Type B pancreatic cell (in vitro differentiated cells): Measurements from ENCODE around the gene UBE2C. TPM values are rescaled to one million over a fixed set of nuclear protein-coding genes. Genes with fewer than 3 reads are reported as not detected.

ENCODE experiments used
- DNase-seq: peaks from one replicate; pipeline ENCODE4 v3.0.0; 2021; ENCODE audit warnings: mixed read lengths; ENCODE audit not compliant: unreplicated experiment; ENCODE audit errors: extremely low spot score
- H3K27ac Mint-ChIP-seq: 2 replicates; pipeline ENCODE4 v1.8.0; 2021; ENCODE audit warnings: mild to moderate bottlenecking, mixed read lengths
- H3K27me3 Mint-ChIP-seq: 2 replicates; pipeline ENCODE4 v1.8.0; 2021; ENCODE audit warnings: mixed read lengths
- H3K36me3 Mint-ChIP-seq: 2 replicates; pipeline ENCODE4 v1.8.0; 2021; ENCODE audit warnings: mixed read lengths
- H3K4me1 Mint-ChIP-seq: one replicate; pipeline ENCODE4 v1.8.0; 2021; ENCODE audit warnings: mixed read lengths; ENCODE audit not compliant: unreplicated experiment
- H3K4me3 Mint-ChIP-seq: 2 replicates; pipeline ENCODE4 v1.8.0; 2021; ENCODE audit warnings: mild to moderate bottlenecking, mixed read lengths
- H3K9me3 Mint-ChIP-seq: 2 replicates; pipeline ENCODE4 v1.8.0; 2021; ENCODE audit warnings: mixed read lengths
- CTCF ChIP-seq: fragments of 200-600 bp; sonication (generic); conservative IDR thresholded peaks from 2 replicates; pipeline ENCODE4 v1.5.0; 2021; ENCODE audit warnings: antibody characterized with exemption, mild to moderate bottlenecking
- total RNA-seq: library from RNA; stranded (reverse); gene quantifications from 2 replicates; pipeline ENCODE4 v1.2.1, GENCODE V29; 2021; ENCODE audit warnings: low replicate concordance

The UBE2C gene
- total RNA-seq, 1 donor from 2014 or later = 136 TPM

- no peaks in the 10 kb centered on the region for H3K9me3 Mint-ChIP-seq
- H3K4me3 Mint-ChIP-seq = no peak overlapping the region
- no peak overlapping the region for H3K27ac Mint-ChIP-seq
- no peak for TF ChIP-seq CTCF
- peaks cover 24% of the 10 kb centered on the region for H3K27me3 Mint-ChIP-seq
- H3K36me3 Mint-ChIP-seq = no peaks in the 10 kb centered on the region
- no peak for DNase-seq
- H3K4me1 Mint-ChIP-seq = peaks cover 18% of the 10 kb centered on the region
Observed at GRCh38 chr20:45822857-45823256, 10.4 kb downstream of the UBE2C start.

DNA sequence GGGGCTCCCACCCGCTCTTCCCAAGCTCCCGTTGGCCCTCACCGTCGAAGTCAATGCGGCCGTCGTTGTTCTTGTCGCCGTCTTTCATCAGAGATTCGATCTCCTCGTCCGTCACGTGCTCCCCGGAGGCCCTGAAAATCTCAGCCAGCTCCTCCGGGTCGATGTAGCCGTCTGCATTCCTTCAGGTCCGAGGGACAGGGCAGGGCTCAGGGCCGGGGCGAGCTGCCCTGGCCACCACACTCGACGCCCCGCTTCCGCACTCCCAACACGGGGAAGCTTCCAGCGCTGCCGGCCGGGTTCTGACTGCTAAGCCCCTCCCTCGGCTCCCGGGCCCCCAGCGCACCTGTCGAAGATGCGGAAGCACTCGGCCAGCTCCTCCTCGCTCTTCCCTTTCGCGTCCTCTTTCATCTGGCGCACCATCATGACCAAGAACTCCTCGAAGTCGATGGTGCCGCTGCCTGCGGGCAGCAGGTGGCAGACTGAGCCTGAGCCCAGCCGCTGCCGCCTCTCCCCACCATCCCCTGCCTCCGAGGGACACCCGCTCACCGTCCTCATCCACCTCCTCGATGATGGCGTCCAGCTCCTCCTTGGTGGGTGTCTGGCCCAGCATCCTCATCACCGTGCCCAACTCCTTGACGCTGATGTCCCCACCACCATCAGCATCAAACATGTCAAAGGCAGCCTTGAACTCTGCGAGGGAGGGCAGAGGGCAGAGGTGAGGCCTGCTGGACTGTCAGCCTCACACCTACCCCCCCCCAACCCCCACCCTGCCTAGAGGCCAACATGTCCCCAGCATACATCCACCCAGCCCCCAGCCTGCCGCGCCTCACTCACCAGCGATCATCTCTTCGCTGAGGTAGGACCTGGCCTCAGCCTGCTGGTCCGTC is 11.7 kb downstream of the UBE2C start:
- Mint-ChIP-seq H3K4me3 (no peak overlapping the region), H3K36me3 (no peaks in the 10 kb centered on the region), H3K9me3 (no peaks in the 10 kb centered on the region), H3K27ac (no peak overlapping the region), H3K27me3 (peaks cover 24% of the 10 kb centered on the region), H3K4me1 (peaks cover 18% of the 10 kb centered on the region)
- peak; percentile 48 for TF ChIP-seq CTCF
- DNase-seq = no peak

DNA sequence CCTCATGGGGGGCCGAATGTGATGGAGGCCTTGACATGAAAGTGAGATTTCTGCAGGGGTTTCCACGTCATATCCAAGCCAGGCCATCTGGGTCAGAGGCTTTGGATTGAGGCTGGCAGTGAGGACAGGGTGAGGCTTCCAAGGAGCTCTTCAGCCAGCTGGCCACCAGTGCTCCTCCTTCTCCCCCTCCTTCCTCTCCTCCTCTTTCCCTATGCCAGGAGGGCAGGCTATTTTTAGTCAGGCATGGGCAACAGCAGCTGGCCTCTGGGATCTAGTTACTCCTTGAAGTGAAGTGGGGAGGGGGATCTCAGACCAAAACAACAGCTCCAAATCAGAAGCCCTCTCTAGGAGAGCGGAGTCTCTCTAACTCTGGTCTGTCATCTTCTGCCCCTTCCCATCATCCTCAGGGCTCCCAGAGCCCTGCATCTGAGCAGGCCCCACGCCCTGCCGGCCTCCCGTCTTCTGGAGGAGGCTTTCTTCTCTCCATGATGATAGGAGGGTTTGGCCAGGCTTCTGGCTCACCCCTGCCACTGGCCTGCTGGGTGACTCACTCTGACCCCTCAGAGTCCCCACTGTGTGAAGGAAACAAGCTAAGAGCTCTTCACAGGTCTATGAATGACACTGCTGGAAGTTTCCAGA is 14.1 kb downstream of the UBE2C start:
- H3K4me3 Mint-ChIP-seq = no peak overlapping the region
- no peaks in the 10 kb centered on the region for H3K36me3 Mint-ChIP-seq
- H3K27ac Mint-ChIP-seq = no peak overlapping the region
- H3K4me1 Mint-ChIP-seq = peaks cover 18% of the 10 kb centered on the region
- DNase-seq = no peak
- no peaks in the 10 kb centered on the region for H3K9me3 Mint-ChIP-seq
- no peak for TF ChIP-seq CTCF
- peaks cover 23% of the 10 kb centered on the region for H3K27me3 Mint-ChIP-seq

DNA sequence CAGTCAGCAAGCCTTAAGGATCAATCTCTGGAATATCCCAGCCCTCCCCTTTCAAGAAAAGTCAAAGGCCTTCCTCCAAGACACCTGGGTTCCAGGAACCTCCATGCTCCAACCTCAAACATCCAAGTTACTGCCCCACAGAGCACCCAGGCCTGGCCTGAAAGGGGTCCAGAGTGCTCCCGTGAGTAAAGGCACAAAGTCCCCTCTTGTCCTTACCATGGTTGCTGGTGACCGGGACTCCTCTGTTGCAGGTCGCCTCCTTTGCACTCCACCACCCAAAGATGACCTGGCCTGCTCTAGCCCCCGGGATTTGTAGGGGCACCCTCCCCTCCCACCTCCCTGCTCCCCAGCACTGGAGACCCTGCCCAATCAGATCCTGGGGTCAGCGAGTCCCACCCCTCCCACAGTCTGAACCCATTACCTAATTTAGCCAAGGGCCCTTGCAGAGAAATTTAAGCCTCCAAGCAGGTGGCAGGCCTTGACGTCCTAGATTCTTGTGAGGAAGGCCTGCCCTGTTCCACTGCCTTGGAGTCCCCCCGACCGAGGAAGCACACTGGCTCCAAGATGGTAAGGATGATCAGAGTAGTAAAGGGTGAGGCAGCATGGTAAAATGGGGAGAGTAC is 14.7 kb downstream of the UBE2C start, which contains the start of gene TNNC2:
TNNC2 (minus strand) TSS at position 283 of the 623 bp plus-strand sequence; CDS start at position 219, 64 bp downstream.
- Mint-ChIP-seq H3K36me3 (no peaks in the 10 kb centered on the region), H3K4me3 (no peak within 1 kb of the TSS), H3K27me3 (peaks cover 20% of the 10 kb centered on the region), H3K4me1 (peaks cover 18% of the 10 kb centered on the region), H3K9me3 (no peaks in the 10 kb centered on the region), H3K27ac (no peak within 1 kb of the TSS)
- TF ChIP-seq CTCF = no peak
- no peak for DNase-seq

GRCh38 chr20:45827712-45828111 is 15.3 kb downstream of the UBE2C start:
- DNase-seq = no peak
- no peaks in the 10 kb centered on the region for H3K9me3 Mint-ChIP-seq

More at GRCh38 chr20:45827712-45828111, 15.3 kb downstream of the UBE2C start:
- no peak for TF ChIP-seq CTCF
- H3K27me3 Mint-ChIP-seq = peaks cover 18% of the 10 kb centered on the region
- H3K27ac Mint-ChIP-seq = no peak overlapping the region
- peaks cover 18% of the 10 kb centered on the region for H3K4me1 Mint-ChIP-seq
- H3K4me3 Mint-ChIP-seq = no peak overlapping the region
- H3K36me3 Mint-ChIP-seq = no peaks in the 10 kb centered on the region
